ENCODE measurements around the gene PPM1M. TPM values are rescaled to one million over a fixed set of nuclear protein-coding genes. Genes with fewer than 3 reads are reported as not detected.

Gene PPM1M
- polyA plus RNA-seq, 1 of the 3 experiments (the other 2 are of a cell fraction): 19.2 TPM

GRCh38 chr3:52233108-52233591 is 12.4 kb upstream of the PPM1M start:
- CTCF ChIA-PET: interaction anchor here (1.2 to 11.8 kb wide), 9 partner anchors 10 to 114 kb away, joined by 3 to 257 read pairs (median 5); partner anchors contain the start of genes TLR9 and WDR82
- Histone ChIP-seq H3K9ac (no peak overlapping the region), H4K20me1 (ENCODE audit: insufficient read depth) (peaks cover 23% of the 10 kb centered on the region), H3K27me3 (ENCODE audit: insufficient read depth) (no peaks in the 10 kb centered on the region), H3F3A (replicated peaks; ENCODE audit: insufficient read depth) (peaks cover 9% of the 10 kb centered on the region), H3K9me2 (no peaks in the 10 kb centered on the region), H2AFZ (ENCODE audit: low read depth) (no peak overlapping the region), H3K79me2 (ENCODE audit: insufficient read depth) (peaks cover 63% of the 10 kb centered on the region), H3K9me3 (no peaks in the 10 kb centered on the region), H3K4me3 (ENCODE audit: low read depth in 2 of 2, low read length in 1 of 2) (no peak overlapping the region), H3K4me2 (no peak overlapping the region), H3K4me1 (ENCODE audit: control insufficient read depth in 1 of 2, insufficient read depth in 2 of 2, low read depth in 1 of 2, low read length in 1 of 2) (peaks cover 8 to 30% of the 10 kb centered on the region in 2 experiments; a peak in 3 of 4 replicates), H3K27ac (ENCODE audit: low read depth in 2 of 2, low read length in 1 of 2) (peak overlapping the region in 1 of 2 experiments; percentile 51; a peak in 1 of 4 replicates), H3K36me3 (replicated peaks in 1 of 2; ENCODE audit: control insufficient read depth in 1 of 2, insufficient read depth in 2 of 2, low read length in 1 of 2) (peaks cover 16 to 42% of the 10 kb centered on the region in 2 experiments)
- no peak for DNase-seq
- POLR2A ChIA-PET: no interaction called here
- WGBS (ENCODE audit: low lambda C conversion rate): 92% methylated on average over 2 of the region's 5 CpGs
- TF ChIP-seq EZH2phosphoT487 (IDR thresholded peaks at IDR 0.05; ENCODE audit: borderline replicate concordance, low read depth) (no peak), ELF1 (IDR thresholded peaks at IDR 0.05) (no peak), JUND (IDR thresholded peaks at IDR 0.05) (no peak), YY1 (IDR thresholded peaks at IDR 0.05; ENCODE audit: low read depth) (no peak), TEAD4 (IDR thresholded peaks at IDR 0.05; ENCODE audit: borderline replicate concordance, insufficient read depth) (no peak), TCF12 (IDR thresholded peaks at IDR 0.05) (no peak), TAF1 (IDR thresholded peaks at IDR 0.05; ENCODE audit: borderline replicate concordance, low read depth, low read length) (no peak)

- H3F3A ChIP-seq (replicated peaks; ENCODE audit: insufficient read depth): peaks cover 10% of the 10 kb centered on the region
- H2AFZ ChIP-seq (ENCODE audit: low read depth): no peak overlapping the region
- TF ChIP-seq EP300 (IDR thresholded peaks at IDR 0.05; ENCODE audit: borderline replicate concordance in 1 of 2, low read depth in 1 of 2, low read length in 1 of 2) (no peak), RAD21 (IDR thresholded peaks at IDR 0.05; ENCODE audit: low read length) (no peak), PBX3 (IDR thresholded peaks at IDR 0.05) (no peak), EZH2phosphoT487 (IDR thresholded peaks at IDR 0.05; ENCODE audit: borderline replicate concordance, low read depth) (no peak), NFIC (IDR thresholded peaks at IDR 0.05; ENCODE audit: borderline replicate concordance) (no peak), RFX5 (IDR thresholded peaks at IDR 0.05; ENCODE audit: low read length) (no peak), REST (IDR thresholded peaks at IDR 0.05; ENCODE audit: low read depth, low read length) (no peak), TAF1 (IDR thresholded peaks at IDR 0.05; ENCODE audit: borderline replicate concordance, low read depth, low read length) (no peak), MXI1 (IDR thresholded peaks at IDR 0.05; ENCODE audit: low read depth, low read length) (no peak), CTCF (IDR thresholded peaks at IDR 0.05) (no peak), USF2 (IDR thresholded peaks at IDR 0.05; ENCODE audit: borderline replicate concordance, low read depth, low read length) (no peak), FOXJ3 (CRISPR knock-in tag; IDR thresholded peaks at IDR 0.05) (no peak), TEAD4 (IDR thresholded peaks at IDR 0.05; ENCODE audit: borderline replicate concordance, insufficient read depth) (no peak), RXRA (IDR thresholded peaks at IDR 0.05; ENCODE audit: borderline replicate concordance, low read depth) (no peak), SMC3 (IDR thresholded peaks at IDR 0.05; ENCODE audit: low read depth, low read length) (no peak), RCOR1 (IDR thresholded peaks at IDR 0.05; ENCODE audit: low read length) (no peak), GABPA (IDR thresholded peaks at IDR 0.05; ENCODE audit: low read depth) (no peak)
- 100% methylated on average over 3 of the region's 3 CpGs for WGBS (ENCODE audit: low lambda C conversion rate)
- no peak for DNase-seq
- peaks cover 23% of the 10 kb centered on the region for H4K20me1 ChIP-seq (ENCODE audit: insufficient read depth)
- ChIA-PET POLR2A (interaction anchor here (1.1 kb wide), 1 partner anchor 46 kb away, joined by 4 read pairs; no protein-coding TSS in a partner anchor), CTCF (interaction anchor here (0.9 to 11.8 kb wide), 6 partner anchors 14 to 230 kb away, joined by 3 to 257 read pairs (median 10); partner anchors contain the start of genes TLR9 and WDR82)
- H3K9me2 ChIP-seq: no peaks in the 10 kb centered on the region
- H3K4me1 ChIP-seq (ENCODE audit: control insufficient read depth in 1 of 2, insufficient read depth in 2 of 2, low read depth in 1 of 2, low read length in 1 of 2): peaks cover 8 to 34% of the 10 kb centered on the region in 2 experiments; a peak in 3 of 4 replicates
- H3K4me2 ChIP-seq: no peak overlapping the region
- H3K79me2 ChIP-seq (ENCODE audit: insufficient read depth): peaks cover 72% of the 10 kb centered on the region
- no peaks in the 10 kb centered on the region for H3K9me3 ChIP-seq
- H3K9ac ChIP-seq: no peak overlapping the region
- H3K36me3 ChIP-seq (replicated peaks in 1 of 2; ENCODE audit: control insufficient read depth in 1 of 2, insufficient read depth in 2 of 2, low read length in 1 of 2): peaks cover 16 to 35% of the 10 kb centered on the region in 2 experiments
- no peak overlapping the region; a peak in 1 of 4 replicates for H3K27ac ChIP-seq (ENCODE audit: low read depth in 2 of 2, low read length in 1 of 2)
- no peak overlapping the region for H3K4me3 ChIP-seq (ENCODE audit: low read depth in 2 of 2, low read length in 1 of 2)
- no peaks in the 10 kb centered on the region for H3K27me3 ChIP-seq (ENCODE audit: insufficient read depth)
Measured at GRCh38 chr3:52233968-52234367, 11.6 kb upstream of the PPM1M start.

Data from SK-N-SH (cell line).